Right renal cortex interstitium (tissue), 3 donors: ENCODE data around the gene MS4A6E. TPM values are rescaled to one million over a fixed set of nuclear protein-coding genes. Genes with fewer than 3 reads are reported as not detected.
"Not testable (repeated sequence)": the region's sequence is repeated elsewhere in the genome, so short reads cannot be mapped to it uniquely, and the experiment has no call there.

ENCODE experiments used
- DNase-seq, 3 donors: peaks; one replicate each; pipeline ENCODE4 v3.0.0-alpha.2; 2013; ENCODE audit warnings: low read depth in 3 of 3, low spot score in 2 of 3
- polyA plus RNA-seq, 3 donors: library from polyadenylated mRNA; unstranded; fragments of 120-200 nt; gene quantifications; one replicate each; pipeline ENCODE4 v1.2.1, GENCODE V29; 2013; ENCODE audit not compliant: insufficient read length in 3 of 3

MS4A6E gene
- polyA plus RNA-seq, 3 donors: not detected

DNA sequence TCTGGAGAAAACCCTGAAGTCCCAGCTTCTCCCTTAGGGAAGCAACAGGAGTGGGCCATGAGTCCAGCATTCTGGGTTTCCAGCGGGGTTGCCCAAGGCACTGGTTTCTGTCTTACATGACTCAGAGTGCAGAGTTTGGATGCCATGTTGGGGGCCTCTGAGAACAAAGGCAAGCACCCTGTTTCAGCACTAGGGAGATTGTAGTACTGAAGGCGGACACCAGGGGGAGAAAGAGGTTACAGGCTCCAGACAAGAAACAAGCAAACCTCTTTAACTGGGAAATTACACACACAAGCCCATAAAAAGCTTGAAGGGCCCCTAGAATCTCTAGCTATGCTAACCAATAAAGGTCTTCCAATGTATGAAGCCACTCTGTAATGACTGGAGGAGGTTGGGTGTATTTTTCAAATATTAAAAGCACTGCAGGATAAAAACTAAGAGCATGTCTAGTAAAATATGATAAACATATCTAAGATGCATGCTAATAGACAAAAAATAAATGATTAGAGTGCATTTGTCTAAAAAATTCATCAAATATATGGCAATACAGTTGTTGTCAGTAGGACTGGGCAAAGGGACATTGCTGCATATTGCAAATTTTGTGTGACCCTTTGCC lies 7.1 kb downstream of the MS4A6E start:
- DNase-seq: peak; percentile 8 to 23 (median 19)

DNA sequence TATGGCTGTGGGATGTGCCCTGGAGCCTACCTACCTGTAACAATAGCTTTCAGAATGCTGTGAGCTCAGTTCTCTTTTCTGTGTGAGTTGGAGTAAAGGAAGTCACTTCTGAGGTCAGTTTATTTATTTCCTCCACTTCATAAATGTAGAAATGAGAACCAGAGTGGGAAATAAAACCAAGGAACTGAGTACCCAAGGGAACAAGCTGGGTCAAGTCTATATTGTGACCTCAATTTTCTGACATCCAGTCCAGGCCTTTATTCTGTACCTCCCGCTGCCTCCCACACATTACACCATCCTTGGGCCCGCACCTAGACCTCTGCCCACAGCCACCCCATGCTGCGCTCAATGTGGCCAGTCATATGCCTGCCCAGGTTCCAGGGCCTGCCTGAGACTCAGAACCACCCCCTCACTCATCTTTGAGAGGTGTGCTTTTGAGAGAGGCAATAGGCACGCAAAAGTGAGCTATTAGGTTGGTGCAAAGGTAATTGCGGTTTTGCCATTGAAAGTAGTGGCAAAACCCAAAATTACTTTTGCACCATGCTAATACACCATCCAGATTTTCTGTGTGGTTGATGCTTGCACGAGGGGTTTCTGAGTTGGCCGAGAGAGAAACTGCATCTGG lies 9.8 kb downstream of the MS4A6E start:
- no peak for DNase-seq

DNA sequence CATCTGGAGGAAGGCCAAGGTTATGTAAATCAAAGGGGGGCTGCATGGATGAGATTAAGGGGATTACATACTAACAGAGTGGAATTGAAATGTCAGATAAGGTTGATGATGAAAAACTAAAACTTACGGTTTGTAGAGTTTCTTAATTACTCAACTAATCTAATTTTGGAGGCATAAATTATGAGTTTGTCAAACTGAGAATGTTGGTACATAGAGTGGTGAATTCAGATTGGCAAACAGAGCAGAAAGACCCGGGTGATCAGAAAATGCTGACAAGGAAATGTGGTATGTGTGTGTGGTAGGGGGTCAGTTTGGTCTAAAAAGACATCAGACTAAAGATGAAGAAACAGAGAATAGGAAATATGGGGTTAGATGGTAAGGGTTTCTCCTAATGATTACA lies 11.0 kb downstream of the MS4A6E start:
- DNase-seq: no peak

DNA sequence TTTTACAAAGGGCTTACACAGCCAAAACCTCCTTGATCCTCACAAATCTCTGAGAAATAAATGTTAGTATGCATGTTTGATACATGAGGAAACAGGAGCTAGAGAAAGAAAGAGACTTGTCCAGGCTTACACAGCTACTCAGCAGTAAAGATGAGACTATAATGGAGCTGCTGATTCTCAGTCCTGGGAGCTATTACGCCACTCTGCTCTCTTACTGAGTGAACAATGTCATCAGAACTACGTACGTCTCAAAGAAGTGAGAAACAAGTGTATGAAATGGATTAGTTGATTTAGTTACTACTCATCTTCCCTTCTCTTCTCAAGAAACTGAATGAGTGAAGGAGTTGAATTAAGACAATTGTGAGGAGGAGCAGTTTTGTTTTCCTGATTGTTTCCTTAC lies 12.3 kb downstream of the MS4A6E start:
- DNase-seq: no peak

- DNase-seq: no peak
Measured at GRCh38 chr11:60343094-60343704, 16.1 kb downstream of the MS4A6E start.

DNA sequence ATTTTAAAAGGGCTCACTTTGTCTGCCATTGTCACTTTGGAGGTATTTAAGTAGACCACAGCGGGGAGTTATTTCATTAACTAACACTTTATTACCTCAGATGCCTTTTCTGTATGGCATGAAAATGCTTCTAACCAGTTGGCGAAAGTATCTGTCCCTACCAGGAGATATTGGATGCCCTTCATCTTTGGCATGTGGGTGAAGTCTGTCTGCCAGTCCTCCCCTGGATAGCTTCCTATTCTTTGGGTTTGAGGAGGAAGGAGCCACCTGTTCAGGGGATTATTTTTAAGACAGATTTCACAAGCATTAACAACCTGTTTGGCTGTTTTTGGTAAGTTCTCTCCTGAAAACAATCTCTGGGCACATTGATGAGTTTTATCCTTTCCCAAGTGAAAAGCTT lies 17.1 kb downstream of the MS4A6E start:
- DNase-seq: no peak

DNA sequence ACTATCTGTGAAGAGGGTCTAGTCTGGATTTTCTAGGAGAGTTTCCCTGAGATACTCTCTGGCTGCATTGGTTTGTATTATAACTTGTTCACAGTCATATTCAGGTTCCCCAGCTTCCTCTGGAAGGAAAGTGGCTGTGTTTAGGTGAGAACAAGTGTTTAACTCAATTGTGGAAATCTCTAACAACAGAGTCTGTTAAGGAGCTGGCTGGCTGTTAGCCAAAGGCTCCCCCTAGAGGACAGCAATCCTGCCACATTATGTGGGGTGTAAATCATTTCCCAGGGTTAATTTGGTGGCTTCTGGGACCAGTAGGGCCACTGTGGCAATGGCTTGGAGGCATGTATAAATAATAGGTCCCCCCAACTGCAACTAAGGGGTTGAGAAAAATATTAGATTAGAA lies 18.4 kb downstream of the MS4A6E start:
- no peak for DNase-seq

- DNase-seq: no peak
Measured at GRCh38 chr11:60347084-60347797, 20.2 kb downstream of the MS4A6E start.

DNA sequence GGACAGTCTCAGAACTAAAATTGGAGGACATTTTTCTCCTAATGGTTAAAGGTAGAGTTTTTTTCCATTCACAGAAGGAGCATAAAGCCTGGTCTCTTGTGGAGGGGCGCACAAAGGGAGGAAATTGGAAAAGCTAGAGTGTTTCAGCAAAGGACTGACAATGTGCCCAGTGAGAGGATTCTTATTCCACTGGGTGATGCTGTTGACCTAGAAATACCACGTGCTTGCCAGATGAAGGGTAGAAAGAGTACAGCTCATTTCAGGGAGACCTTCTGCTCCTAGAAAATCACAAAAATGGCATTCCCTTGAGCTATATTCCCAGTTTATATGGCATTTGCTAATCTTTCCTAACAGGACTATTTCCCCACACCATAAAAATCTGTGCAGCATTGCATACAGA lies 21.1 kb downstream of the MS4A6E start:
- no peak for DNase-seq

DNA sequence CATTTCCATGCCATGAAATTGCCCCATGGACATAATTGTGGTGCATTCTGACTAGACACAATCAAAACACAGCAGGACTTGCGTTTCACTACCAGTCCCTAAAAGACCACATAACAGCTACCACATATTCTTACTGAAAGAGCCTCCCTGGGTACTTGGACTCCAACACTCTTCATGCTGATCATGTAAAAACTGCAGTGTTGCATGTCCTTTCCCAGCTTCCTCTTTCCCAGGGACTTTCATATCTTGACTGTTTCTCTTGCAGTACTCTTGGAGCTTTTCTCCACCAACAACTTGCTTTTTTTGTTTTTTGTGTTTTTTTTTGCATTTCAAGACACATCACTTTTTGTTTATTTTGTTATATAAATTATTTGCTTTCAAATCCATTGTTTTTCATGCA lies 22.9 kb downstream of the MS4A6E start:
- DNase-seq: no peak

DNA sequence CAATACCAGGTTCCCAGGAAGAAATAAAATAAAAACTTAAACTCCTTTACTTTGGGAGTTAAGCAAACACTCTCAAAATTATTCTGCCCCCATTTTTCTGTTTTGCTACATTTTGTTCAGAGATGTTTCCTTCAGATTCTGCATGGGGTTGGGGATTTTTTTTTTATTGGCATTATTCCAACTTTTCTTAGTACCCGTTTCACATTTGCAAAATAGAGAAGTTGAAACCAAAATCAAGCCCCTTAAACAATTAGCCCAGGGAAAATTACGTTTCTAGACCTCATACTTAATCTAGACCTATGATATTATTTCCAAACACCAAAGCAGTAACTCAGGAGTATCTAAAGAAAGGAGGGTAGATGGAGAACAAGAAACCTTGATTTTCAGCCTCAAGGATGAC lies 30.7 kb downstream of the MS4A6E start:
- no peak for DNase-seq

GRCh38 chr11:60360621-60361020 lies 33.6 kb downstream of the MS4A6E start:
- no peak for DNase-seq

DNA sequence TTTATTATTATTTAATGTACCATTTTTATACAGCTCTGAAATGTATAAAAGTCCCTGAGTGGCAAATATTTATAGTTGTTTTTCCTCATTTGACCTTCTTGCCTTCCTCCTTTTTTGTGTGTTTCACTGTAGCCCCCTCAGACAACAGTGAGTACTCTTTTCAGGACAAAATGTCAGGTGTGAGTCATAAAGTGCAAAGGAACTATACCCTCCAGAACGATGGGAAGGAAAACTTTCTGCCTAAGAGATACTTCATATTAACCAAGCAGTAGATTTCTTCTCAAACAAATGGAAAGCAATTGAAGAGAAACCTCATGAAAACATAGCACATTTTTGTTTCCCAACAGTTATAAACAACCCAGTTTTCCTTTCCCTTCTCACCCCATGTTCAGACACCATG lies 35.2 kb downstream of the MS4A6E start:
- no peak for DNase-seq

DNA sequence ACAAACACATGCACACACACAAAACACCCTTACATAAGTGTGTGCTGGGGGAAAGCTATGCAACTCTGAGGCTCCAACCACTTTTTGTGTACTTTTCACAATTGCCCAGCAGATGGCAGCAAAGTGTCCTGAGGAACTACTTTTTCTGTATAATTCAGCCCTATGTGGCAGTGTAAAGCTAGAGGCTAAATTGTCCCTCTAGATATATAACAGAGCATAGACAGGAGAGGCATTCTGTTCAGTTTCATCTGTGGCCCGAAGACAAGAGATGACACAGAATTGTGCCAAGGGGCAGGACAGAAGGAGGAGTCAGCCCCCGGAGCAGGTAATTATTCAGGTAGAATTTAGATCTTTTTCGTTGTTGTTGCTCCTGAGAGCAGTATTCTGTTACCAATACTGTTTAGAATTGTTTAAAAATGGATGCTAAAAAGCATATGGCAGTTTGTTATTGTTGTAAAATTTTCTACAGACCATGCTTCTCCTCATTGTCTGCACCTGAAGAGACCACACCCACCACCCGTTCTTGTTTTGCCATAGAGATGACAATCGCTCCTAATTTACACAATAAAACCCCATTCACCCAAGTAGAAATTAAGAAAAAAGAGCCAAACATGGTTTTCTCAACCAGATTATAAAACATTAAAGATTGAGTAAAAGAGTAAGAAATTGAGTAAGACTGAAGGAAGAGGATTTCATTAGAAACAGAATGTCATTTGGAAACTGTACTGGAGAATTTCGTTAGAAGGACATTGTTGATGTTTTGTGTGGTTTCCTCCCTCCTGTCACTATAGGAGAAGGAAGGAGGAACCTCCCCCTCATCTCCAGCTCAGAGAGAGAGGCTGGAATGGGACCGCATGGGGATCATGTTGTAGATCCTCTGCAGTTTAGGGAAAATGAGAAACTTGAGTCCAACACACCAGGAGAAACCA lies 36.8 kb downstream of the MS4A6E start:
- peak; percentile 23 to 49 (median 47) for DNase-seq

DNA sequence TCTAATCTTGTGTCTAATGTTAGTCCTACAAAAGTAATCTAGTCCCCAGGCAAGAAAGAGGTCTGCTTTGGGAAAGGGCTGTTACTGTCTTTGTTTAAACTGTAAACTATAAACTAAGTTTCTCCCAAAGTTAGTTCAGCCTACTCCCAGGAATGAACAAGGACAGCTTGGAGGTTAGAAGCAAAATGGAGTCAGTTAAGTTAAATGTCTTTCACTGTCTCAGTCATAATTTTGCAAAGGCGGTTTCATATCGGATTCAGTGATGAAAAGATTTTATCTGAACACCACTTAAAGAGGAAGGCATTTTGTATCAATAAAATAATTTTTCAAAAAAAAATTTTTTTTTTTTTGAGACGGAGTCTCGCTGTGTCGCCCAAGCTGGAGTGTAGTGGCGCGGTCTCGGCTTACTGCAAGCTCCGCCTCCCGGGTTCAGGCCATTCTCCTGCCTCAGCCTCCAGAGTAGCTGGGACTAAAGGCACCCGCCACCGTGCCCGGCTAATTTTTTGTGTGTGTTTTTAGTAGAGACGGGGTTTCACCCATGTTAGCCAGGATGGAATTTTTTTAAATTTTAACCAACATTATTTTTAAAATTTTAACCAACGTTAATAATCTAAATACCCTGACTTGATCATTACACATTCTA lies 39.3 kb downstream of the MS4A6E start:
- DNase-seq: not testable (repeated sequence)

DNA sequence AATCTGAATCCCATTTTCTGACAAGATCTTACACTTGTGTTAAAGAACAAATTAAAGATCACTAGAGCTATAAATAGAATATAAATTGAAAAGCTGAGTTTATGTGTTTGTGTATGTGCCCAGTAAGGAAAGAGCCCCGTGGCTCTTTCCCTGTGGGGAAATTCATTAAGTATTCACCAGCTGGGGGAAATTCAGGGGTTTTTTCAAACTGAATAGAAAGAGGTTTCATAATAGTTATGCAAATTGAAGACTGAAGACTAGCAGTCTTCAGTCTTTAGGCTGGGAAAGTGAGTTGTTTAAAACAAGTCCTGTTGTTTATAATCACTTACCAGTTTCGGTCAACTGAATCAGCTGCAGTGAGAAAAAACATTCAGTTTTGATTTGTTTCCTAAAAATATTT lies 40.0 kb downstream of the MS4A6E start:
- no peak for DNase-seq

GRCh38 chr11:60367896-60368295 lies 40.8 kb downstream of the MS4A6E start:
- no peak for DNase-seq

GRCh38 chr11:60370252-60370810 lies 43.3 kb downstream of the MS4A6E start:
- DNase-seq: no peak

- no peak for DNase-seq
Measured at GRCh38 chr11:60370811-60371298, 43.8 kb downstream of the MS4A6E start.

GRCh38 chr11:60371386-60371785 lies 44.3 kb downstream of the MS4A6E start:
- no peak for DNase-seq
